AG09319 (cell line): ENCODE data around the gene ARMC9.

Experiments
- DNase-seq: peaks from one replicate; pipeline ENCODE4 v3.0.0-alpha.2; 2010; ENCODE audit warnings: low read depth; ENCODE audit errors: extremely low read depth
- CTCF ChIP-seq: IDR thresholded peaks from 2 replicates; pipeline ENCODE4 v1.5.1; 2011; ENCODE audit warnings: low read depth, mild to moderate bottlenecking, inconsistent platforms, low read length, moderate library complexity

ARMC9 gene

GRCh38 chr2:231308631-231309428 is 110.4 kb downstream of the ARMC9 start:
- TF ChIP-seq CTCF: no peak
- DNase-seq: no peak

GRCh38 chr2:231312066-231312465 is 113.6 kb downstream of the ARMC9 start:
- DNase-seq: no peak
- no peak for TF ChIP-seq CTCF

- no peak for DNase-seq
- TF ChIP-seq CTCF: no peak
Measured at GRCh38 chr2:231315896-231316295, 117.5 kb downstream of the ARMC9 start.

- no peak for TF ChIP-seq CTCF
- no peak for DNase-seq
Measured at GRCh38 chr2:231317579-231317978, 119.1 kb downstream of the ARMC9 start.

GRCh38 chr2:231318436-231318835 is 120.0 kb downstream of the ARMC9 start:
- DNase-seq: no peak
- no peak for TF ChIP-seq CTCF

- no peak for DNase-seq
- no peak for TF ChIP-seq CTCF
Measured at GRCh38 chr2:231318954-231319353, 120.5 kb downstream of the ARMC9 start.

GRCh38 chr2:231319867-231320266 is 121.4 kb downstream of the ARMC9 start:
- no peak for DNase-seq
- no peak for TF ChIP-seq CTCF
